GM12891 (cell line): ENCODE results near the gene MAD1L1.

Source experiments
- POLR2A ChIP-seq: IDR thresholded peaks from 2 replicates; pipeline ENCODE4 v1.6.1; 2011; ENCODE audit warnings: low read depth, low read length, control low read depth
- POLR2AphosphoS5 ChIP-seq: IDR thresholded peaks from 2 replicates; pipeline ENCODE4 v1.6.1; 2011; ENCODE audit warnings: low read depth, low read length, control low read depth

- no peak for TF ChIP-seq POLR2A
- no peak for TF ChIP-seq POLR2AphosphoS5
These were observed 457.4 kb downstream of the MAD1L1 start for GRCh38 chr7:1775389-1775788.
